ENCODE measurements around the gene DDA1.

Gene DDA1

GRCh38 chr19:17312189-17313113 lies 3.1 kb downstream of the DDA1 start:
- no peak for DNase-seq

DNA sequence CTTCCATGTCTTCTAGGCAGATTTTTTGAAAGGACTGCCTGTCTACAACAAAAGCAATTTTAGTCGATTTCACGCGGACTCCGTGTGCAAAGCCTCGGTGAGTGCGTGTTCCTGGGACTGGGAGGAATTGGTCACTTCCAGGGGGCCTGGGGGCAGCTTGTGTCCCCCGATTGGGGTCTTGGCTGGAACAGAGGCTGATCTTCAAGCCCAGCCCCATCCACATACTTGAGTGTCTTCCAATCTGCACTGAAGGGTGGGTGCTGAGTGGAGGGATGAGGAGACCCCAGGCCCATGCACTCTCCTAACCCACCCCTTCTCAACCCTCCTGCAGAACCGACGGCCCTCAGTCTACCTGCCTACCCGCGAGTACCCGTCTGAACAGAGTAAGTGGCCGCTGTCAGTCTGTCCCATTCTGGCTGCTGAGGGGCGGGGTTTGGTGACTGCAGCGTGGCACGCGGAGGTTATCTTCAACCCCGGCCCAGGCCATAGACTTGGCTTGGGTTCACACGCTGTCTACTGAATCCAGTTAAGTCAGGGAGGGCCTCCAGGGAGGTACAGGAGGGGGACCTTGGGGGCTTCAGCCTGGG lies 4.7 kb downstream of the DDA1 start:
- DNase-seq, result no peak

- no peak for DNase-seq
Measured at GRCh38 chr19:17318966-17319365, 9.6 kb downstream of the DDA1 start.

GRCh38 chr19:17319473-17320238 lies 10.3 kb downstream of the DDA1 start:
- DNase-seq, result no peak

DNA sequence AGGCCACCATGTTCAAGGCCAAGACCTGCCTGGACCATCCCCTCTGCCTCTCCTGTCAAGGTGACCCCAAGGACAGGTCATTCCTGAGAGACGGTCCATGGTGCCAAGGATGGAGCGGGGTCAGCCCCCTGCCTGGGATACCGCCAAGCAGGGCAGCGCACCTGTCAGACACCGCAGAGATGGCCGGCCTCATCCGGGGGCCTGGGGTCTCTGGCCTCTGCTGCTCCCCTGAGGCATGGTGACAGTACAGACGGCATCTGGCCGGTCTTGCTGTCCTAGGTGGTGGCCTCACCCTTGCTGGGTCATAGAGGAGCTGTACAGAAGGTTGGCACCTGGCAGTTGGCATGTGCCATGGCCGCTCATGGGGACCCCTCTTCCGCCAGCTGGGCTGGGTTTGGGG lies 11.1 kb downstream of the DDA1 start:
- DNase-seq, result no peak

DNA sequence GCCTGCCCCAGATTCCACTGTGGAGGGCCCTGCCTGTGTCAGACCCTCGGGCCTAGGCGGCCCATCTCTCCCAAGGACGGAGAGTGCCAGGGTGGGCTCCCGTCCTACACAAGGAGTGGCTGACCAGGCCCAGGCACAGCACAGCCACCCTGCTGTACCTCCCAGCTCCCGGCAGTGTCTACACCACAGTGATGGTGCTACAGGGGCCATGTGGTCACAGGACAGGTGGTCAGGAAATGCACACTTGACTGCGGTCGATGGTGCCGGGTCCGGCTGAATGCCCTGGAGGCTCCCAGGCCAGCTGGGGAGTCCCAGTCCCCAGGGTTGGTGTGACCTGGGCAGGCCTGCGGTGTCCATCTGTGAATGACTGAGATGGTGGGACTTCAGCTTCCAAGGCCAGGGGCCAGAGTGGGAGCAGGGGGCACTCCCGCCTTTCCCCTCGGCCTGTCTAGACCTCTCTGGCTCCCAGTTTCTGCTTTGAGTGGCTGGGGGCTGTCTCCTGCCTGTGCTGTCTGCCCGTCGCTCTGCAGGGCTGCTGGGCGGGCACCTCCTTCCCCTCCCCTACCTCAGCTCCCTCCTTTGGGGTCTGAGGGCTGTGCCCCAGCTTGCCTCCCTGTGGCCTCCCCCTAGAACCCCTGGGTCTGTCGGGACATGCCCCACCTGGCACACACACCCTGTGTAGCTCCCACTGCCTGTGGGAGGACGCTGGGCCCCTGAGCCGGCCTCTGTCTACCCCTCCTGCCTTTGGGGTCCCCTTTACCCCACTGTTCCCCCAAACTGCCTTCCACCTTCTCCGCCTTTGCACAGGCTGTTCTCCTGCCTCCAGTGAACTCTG lies 12.5 kb downstream of the DDA1 start:
- DNase-seq, result no peak

DNA sequence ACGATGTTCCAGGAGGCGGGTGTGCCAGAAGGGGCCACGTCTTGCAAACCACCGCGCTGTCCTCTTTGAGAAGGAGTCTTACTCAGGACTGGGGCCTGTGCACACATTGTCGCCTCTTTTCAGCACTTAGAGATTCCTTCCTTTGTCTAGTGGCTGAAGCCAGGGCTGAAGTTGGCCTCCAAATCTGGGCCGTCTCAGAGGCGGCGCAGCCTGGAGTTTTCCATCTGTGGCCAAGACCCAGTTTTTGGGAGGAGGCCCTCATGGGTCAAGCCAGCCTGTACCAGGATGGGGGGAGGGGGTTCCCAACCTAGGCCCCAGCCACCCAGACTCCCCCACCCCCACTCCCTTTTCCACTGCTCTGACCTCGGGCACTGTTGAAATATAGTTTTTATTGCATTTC lies 13.5 kb downstream of the DDA1 start:
- no peak for DNase-seq

DNA sequence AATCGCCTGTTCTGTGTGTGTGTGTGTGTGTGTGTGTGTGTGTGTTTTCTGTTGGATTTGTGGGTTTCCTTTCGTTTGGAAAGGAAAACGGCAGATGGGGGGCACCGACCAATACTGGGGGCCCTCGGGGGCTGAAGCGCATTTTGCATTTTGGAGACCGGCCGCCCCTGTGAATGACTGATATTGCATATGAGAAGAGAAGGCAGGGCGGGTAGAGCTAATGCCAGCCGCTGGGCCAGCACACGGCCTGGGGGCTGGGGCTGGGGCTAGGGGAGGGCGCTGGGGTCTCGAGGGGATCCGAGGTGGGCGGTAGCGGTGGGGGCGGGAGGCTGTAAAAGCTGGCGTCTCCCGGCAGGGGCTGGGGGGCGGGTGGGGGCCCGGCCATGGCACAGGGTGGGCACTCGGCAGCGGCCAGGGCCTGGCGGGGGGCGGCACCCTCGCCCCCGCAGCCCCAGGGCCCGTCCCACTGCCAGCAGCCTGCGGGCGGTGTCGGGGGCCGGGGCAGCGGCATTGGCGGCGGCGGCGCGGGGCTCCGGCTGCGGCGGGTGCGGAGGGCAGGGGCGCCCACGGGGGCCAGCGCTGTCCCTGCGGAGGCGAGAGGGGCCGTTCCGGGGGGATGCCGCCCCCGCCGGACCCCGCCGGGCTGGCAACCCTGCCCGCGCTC lies 14.1 kb downstream of the DDA1 start:
- no peak for DNase-seq

DNA sequence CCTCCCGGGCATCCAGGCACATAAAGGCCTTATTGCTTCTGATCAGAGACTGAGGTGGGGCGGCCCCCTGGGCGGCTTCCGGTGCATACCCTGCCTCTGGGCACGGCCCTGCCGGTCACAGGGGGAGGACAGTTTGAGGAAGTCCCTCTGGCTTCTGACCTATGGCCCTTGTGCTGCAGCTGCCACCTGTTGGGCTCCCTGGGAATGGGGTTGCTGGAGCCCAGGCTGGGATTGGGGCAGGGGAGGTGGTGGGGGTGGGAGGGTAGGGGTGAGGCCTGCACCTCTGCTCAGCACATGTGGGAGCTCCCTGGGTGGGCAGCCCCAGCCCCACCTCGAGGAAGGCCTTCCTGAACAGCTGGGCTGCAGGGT lies 14.6 kb downstream of the DDA1 start:
- no peak for DNase-seq

GRCh38 chr19:17324357-17325114 lies 15.2 kb downstream of the DDA1 start:
- DNase-seq, result no peak

DNA sequence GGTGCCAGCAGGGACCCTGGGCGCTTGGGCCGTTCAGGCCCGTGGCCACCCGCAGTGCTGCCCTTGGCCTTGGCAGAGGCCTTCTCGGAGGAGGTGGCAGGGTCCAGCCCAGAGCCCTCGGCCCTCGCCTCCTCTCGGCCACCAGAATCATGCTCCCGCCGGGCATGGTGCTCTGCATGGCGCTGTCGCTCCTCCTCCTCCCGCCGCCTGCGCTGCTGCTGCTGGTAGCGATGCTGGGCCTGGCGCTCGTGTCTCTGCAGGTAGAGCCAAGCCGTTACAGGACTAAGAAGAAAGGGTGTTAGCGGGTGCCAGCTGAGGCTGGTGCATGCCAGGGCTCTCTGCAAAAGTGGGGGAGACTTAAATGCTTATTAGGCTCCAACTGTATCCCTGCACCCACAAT lies 15.8 kb downstream of the DDA1 start:
- no peak for DNase-seq

- DNase-seq, result no peak
Measured at GRCh38 chr19:17325881-17326594, 16.7 kb downstream of the DDA1 start.

DNA sequence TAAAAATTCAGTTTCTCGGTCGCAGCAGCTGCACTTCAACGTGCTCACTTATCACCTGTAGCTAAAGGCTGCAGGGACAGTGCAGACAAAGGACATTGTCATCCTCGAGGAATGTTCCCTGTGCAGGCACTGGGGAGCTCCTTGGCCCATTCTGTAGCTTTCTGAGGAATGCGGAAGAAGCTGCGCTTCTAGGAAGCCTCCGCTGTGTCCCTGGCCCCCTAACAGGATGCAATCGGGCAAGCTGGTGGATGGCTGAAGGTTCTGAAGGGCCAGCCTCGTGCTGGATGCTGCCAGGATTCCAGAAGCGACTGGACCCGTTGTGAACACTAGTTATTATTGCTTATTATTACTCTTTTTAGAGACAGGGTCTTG lies 17.2 kb downstream of the DDA1 start:
- DNase-seq, result no peak

DNA sequence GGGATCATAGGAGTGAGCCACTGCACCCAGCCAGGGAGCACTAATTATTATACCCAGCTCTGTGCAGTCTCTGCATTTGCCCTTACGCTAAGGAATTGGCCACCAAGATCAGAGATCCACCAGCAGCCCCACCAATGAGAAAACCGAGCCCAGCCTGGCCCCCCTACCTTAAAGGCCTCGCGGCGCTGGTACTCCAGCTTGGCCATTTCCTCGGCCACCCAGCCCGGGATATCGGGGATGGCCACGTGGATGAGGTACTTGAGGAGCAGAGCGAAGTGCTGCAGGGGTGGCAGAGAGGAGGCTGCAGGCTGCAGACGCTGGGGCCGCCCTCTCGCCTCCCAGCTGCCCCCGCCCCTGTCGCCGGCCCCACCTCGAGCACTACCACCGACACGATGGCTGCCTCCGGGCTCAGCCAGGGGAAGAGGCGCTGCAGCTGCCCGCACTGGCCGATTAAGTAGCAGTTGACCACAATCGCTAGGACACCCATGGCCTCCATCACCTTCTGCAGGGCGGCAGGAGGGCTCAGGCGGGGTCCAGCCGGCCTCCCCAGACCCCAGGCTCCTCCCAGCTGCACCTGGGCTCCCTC lies 17.8 kb downstream of the DDA1 start:
- no peak for DNase-seq

DNA sequence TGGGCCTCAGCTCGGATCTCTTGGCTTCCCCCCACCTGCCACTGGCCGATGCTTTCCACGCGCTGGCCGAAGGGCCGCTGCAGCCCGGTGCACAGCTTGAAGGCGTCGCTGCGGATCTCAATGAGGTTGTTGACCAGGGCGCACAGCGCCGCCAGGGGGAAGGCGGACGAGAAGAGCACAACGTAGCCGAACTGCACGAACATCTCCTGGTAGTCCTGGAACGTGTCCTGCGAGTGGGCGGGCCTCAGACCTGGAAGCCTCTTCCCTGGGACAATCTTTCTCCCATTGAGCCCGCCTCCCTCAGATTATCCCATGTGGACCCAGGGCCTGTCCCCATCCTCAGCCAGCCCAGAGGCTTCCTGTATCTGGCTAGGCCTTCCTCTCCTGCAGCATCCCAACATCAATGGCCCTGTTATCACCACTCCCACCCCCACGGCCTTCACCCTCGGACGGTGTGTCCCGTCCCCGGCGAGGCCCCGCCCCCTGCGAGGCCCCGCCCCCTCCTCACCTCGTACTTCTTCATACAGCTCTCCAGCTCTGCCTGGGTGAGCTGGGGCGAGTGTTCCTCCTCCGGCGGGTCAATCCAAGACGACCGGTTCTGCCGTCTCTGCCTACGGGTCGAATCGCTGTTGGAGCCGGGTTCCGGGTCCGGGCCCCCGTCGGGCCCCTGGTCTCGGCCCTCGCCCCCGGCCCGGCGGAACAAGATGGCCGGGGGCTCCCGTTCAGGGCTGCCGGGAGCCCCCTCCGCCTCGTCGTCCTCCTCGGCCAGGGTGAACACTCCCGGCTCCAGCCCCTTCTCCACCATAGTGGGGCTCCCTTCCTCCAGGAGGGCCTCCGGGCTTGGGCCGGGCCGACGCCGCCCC lies 18.5 kb downstream of the DDA1 start:
- DNase-seq, result peak; percentile 47

DNA sequence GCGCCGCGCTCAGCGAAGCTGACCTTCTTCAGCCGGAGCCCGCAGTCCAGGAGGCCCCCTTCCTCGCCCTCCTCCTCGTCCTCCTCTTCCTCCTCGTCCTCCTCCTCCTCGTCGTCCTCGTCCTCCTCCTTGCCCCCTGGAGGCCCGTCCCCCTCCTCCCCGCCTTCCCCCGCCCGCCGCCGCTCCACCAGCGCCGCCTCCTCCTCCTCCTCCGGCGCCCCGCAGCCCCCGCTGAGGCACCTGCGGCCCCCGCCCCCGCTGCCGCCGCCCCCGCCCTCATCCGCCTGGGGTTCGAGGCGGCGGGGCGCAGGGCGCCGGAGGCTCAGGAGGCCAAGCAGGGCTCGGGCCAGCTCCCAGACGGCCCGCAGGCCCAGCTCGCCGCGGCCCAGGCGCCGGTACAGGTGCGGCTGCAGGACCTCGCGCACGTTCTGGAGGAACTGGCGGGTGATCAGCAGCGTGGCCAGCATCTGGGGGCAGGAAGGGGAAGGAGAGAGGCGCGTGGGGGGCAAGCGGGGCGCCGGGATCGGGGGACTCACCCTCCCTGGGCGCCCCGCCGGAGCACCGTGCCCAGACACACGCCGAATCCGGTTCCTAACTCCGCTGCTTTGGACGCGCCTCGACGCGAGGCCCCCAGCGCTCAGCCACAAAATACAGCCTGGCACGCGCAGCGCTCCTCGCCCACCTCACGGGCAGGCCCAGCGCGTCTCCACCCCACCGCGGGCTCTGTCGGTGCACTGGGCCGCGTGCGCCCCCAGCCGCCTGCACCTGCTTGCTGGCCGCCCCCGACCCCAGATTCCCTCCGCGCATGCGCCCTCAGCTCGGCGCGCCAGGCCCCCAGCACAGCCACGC lies 19.4 kb downstream of the DDA1 start:
- peak; percentile 41 for DNase-seq

DNA sequence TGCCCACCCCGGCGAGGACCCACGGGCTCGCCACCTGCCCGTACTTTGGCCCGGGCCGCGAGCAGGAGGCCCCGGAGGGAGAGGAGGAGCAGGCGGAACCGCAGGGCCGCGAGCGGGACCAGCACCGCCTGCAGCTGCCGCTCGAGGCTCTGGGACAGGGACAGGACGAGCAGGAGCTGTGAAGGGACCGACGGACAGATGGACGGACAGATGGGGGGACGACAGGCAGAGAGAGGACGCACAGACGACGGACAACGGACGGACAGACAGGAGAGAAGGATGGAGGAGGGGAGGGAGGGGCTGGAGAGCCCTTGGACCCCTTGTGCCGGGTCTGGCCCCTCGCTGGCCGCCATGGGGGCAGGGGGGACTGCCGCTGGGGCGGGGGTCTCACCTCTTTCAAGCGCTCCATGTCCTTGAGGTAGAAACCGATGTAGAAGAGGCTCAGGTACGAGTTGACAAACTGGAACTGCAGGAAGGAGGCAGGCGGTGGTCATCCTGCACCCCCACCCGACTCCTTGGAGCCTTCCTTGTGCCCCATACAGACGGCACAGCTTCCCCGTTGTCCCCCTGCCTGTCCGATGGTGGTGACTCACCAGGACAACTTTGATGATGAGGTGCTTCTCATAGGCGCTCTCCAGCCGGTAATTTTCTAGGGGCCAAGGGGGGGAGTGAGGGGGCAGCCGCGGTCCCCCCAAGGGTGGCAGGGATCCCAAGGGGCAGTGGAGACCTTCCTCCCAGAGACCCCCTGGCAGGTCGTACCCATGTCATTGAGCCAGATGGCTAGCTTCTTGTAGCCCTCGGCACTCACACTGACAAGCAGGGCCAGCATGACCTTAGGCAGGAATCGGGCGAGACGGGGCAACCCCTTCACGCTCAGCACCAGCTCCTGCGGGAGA lies 20.3 kb downstream of the DDA1 start:
- no peak for DNase-seq
